Neuronal stem cell (in vitro differentiated cells): Measurements from ENCODE around the gene BCS1L.

ENCODE experiments used
- DNase-seq: peaks from one replicate; pipeline ENCODE4 v3.0.0-alpha.2; 2013; ENCODE audit warnings: low spot score
- H2AFZ ChIP-seq: one replicate; pipeline ENCODE4 v1.6.1; 2013; ENCODE audit warnings: mild to moderate bottlenecking, low read length, inconsistent platforms
- H2AK5ac ChIP-seq: 2 replicates; pipeline ENCODE4 v1.6.1; 2013; ENCODE audit warnings: low read depth, mild to moderate bottlenecking, inconsistent platforms, low read length, moderate library complexity, mixed read lengths
- H2BK120ac ChIP-seq: 2 replicates; pipeline ENCODE4 v1.6.1; 2013; ENCODE audit warnings: low read depth, mild to moderate bottlenecking, inconsistent platforms, low read length, moderate library complexity, mixed read lengths
- H2BK12ac ChIP-seq: one replicate; pipeline ENCODE4 v1.6.1; 2013; ENCODE audit warnings: low read length, inconsistent platforms
- H2BK15ac ChIP-seq: 2 replicates; pipeline ENCODE4 v1.6.1; 2013; ENCODE audit warnings: mild to moderate bottlenecking, low read length, inconsistent platforms, mixed read lengths
- H2BK5ac ChIP-seq: one replicate; pipeline ENCODE4 v1.6.1; 2013; ENCODE audit warnings: inconsistent platforms, mild to moderate bottlenecking, low read length, moderate library complexity
- H3K14ac ChIP-seq: one replicate; pipeline ENCODE4 v1.6.1; 2013; ENCODE audit warnings: low read length, inconsistent platforms
- H3K18ac ChIP-seq: 2 replicates; pipeline ENCODE4 v1.6.1; 2013; ENCODE audit warnings: low read length, inconsistent platforms
- H3K23ac ChIP-seq: 2 replicates; pipeline ENCODE4 v1.6.1; 2013; ENCODE audit warnings: low read depth, mild to moderate bottlenecking, mixed read lengths, low read length, inconsistent platforms; ENCODE audit not compliant: poor library complexity
- H3K27ac ChIP-seq: replicated peaks from 3 replicates; pipeline ENCODE4 v1.5.1; 2013; ENCODE audit warnings: low read length, inconsistent platforms
- H3K27me3 ChIP-seq, 3 experiments: 2 replicates each; pipeline ENCODE4 v1.6.1; 2013; ENCODE audit warnings: low read length in 3 of 3, mild to moderate bottlenecking in 2 of 3, inconsistent platforms in 1 of 3, low read depth in 1 of 3, mixed read lengths in 1 of 3, moderate library complexity in 1 of 3; ENCODE audit not compliant: control insufficient read depth in 3 of 3, insufficient read depth in 3 of 3
- H3K36me3 ChIP-seq, 2 donors: replicated peaks in 1 of 2; 2 replicates each; pipeline ENCODE4 v1.6.1; 2013; ENCODE audit warnings: low read length in 2 of 2; ENCODE audit not compliant: control insufficient read depth in 2 of 2, insufficient read depth in 2 of 2
- H3K4ac ChIP-seq: 2 replicates; pipeline ENCODE4 v1.6.1; 2013; ENCODE audit warnings: inconsistent platforms, mild to moderate bottlenecking, low read length, moderate library complexity
- H3K4me1 ChIP-seq, 2 donors: 1 replicate in 1 of 2; 2 replicates in 1 of 2; pipeline ENCODE4 v1.6.1; 2013; ENCODE audit warnings: low read length in 2 of 2, low read depth in 1 of 2; ENCODE audit not compliant: control insufficient read depth in 2 of 2, insufficient read depth in 1 of 2
- H3K4me2 ChIP-seq: one replicate; pipeline ENCODE4 v1.6.1; 2013; ENCODE audit warnings: mild to moderate bottlenecking, low read length, inconsistent platforms; ENCODE audit not compliant: insufficient read depth, poor library complexity, severe bottlenecking
- H3K4me3 ChIP-seq, 2 donors: 2 replicates each; pipeline ENCODE4 v1.5.1; 2013; ENCODE audit warnings: low read length in 2 of 2, mild to moderate bottlenecking in 2 of 2, inconsistent platforms in 1 of 2, moderate library complexity in 1 of 2
- H3K79me1 ChIP-seq: one replicate; pipeline ENCODE4 v1.6.1; 2013; ENCODE audit warnings: low read depth, mild to moderate bottlenecking, inconsistent platforms, low read length, moderate library complexity
- H3K9ac ChIP-seq: one replicate; pipeline ENCODE4 v1.6.1; 2013; ENCODE audit warnings: mild to moderate bottlenecking, low read depth, low read length, inconsistent platforms; ENCODE audit not compliant: poor library complexity
- H3K9me3 ChIP-seq, 2 donors: replicated peaks in 1 of 2; 2 replicates each; pipeline versions ENCODE3 to v1.6.1; 2013; ENCODE audit warnings: low read length in 2 of 2, mild to moderate bottlenecking in 2 of 2, inconsistent platforms in 1 of 2, low read depth in 1 of 2, mixed read lengths in 1 of 2, moderate library complexity in 1 of 2; ENCODE audit not compliant: control insufficient read depth in 2 of 2, insufficient read depth in 1 of 2
- H4K8ac ChIP-seq: one replicate; pipeline ENCODE4 v1.6.1; 2013; ENCODE audit warnings: low read depth, mild to moderate bottlenecking, inconsistent platforms, low read length, moderate library complexity
- H4K91ac ChIP-seq: one replicate; pipeline ENCODE4 v1.6.1; 2013; ENCODE audit warnings: low read length, low read depth, mild to moderate bottlenecking, inconsistent platforms; ENCODE audit not compliant: poor library complexity
- whole genome bisulfite sequencing, 2 donors: extraction: QIAGEN DNeasy Blood & Tissue Kit; methylation state at CpG; one replicate each; pipeline ENCODE4 v1.1.7; 2013; ENCODE audit warnings: missing lambda C conversion rate in 2 of 2, mixed read lengths in 1 of 2; ENCODE audit not compliant: insufficient read length in 2 of 2, insufficient replicate concordance in 1 of 2; ENCODE audit errors: extremely low coverage in 2 of 2; 5-methylcytosine and 5-hydroxymethylcytosine counted together

Gene BCS1L

DNA sequence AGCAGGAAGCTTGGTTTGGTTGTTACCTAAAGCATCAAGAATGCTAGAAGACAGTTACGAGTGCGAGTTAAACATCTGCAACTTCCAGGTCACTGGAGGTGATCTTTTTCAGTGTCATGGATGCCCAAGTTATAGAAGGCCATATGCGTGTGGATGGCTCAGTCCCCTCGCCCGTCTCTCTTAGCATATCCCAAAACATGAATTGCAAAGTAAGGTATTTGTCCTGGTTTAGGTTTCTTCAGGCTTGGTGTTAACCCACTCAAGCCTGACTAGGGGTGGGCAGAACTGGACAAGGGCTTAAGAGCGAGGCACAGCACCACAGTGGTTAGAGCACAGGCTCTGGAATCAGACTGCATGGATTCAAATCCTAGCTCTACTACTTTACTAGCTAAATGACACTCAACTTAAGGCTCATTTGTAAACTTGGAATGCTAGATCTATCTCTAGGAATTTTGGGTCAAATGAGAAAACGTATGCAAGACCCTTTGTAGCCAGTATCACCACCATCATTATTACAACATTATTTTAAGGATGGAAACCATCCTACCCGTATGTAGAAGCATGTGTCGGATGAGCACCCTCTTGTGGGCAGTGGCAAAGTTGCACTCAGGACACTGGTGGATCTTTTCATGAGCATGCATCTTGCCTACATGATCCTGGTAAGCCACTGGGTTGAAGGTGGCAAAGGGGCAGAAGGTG is 11.2 kb upstream of the BCS1L start:
- H3K9me3 ChIP-seq = no peaks in the 10 kb centered on the region
- H3K4ac ChIP-seq = no peak overlapping the region
- H3K4me1 ChIP-seq = no peaks in the 10 kb centered on the region
- H3K27me3 ChIP-seq = no peaks in the 10 kb centered on the region
- no peak overlapping the region for H3K4me3 ChIP-seq
- no peak overlapping the region for H2AK5ac ChIP-seq
- H4K8ac ChIP-seq = no peak overlapping the region
- H2BK12ac ChIP-seq = no peak overlapping the region
- DNase-seq = peak; percentile 35
- no peak overlapping the region for H3K23ac ChIP-seq
- no CpG with 5 or more reads among the region's 9 CpGs for WGBS, 2 donors
- no peak overlapping the region for H2BK15ac ChIP-seq
- no peak overlapping the region for H2BK120ac ChIP-seq
- peaks cover 3% of the 10 kb centered on the region for H3K79me1 ChIP-seq
- H3K9ac ChIP-seq = no peak overlapping the region
- H2AFZ ChIP-seq = no peak overlapping the region
- H3K4me2 ChIP-seq = no peak overlapping the region
- no peak overlapping the region for H3K27ac ChIP-seq
- no peak overlapping the region for H3K14ac ChIP-seq
- H3K36me3 ChIP-seq = peaks cover 58 to 97% of the 10 kb centered on the region in 2 donors
- no peak overlapping the region for H2BK5ac ChIP-seq
- no peak overlapping the region for H3K18ac ChIP-seq
- no peak overlapping the region for H4K91ac ChIP-seq

- no peak overlapping the region for H3K18ac ChIP-seq
- no peak overlapping the region for H2AFZ ChIP-seq
Observed at GRCh38 chr2:218648787-218649100, 10.7 kb upstream of the BCS1L start.

DNA sequence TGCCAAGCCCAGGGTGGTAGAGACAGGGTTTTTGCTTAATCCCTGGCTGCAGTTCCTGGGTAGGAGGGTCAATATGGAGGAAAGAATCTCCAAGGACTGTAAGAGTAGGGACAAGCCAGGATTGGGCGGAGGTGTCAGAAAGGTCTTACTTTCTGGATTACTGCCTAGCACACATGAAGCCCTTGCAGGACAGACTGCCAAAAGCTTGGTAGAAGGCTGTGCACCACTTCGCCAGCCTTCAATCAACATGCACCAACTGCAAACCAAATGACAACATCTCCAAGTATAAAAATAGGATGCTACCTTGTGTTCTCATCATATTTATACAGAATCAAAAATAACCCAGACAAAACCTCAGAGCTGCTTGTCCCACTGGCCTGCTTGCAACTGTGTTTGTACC is 3.7 kb upstream of the BCS1L start:
- H3K27ac ChIP-seq = no peak overlapping the region
- H3K4me3 ChIP-seq = no peak overlapping the region
- no peak for DNase-seq
- peaks cover 31 to 76% of the 10 kb centered on the region in 2 donors for H3K36me3 ChIP-seq
- H3K79me1 ChIP-seq = peaks cover 4% of the 10 kb centered on the region
- no peak overlapping the region for H2BK120ac ChIP-seq
- no peak overlapping the region for H3K23ac ChIP-seq
- H3K4ac ChIP-seq = no peak overlapping the region
- H2BK12ac ChIP-seq = no peak overlapping the region
- H4K8ac ChIP-seq = no peak overlapping the region
- WGBS, 2 donors = no CpG with 5 or more reads among the region's 2 CpGs
- H3K9ac ChIP-seq = no peak overlapping the region
- H3K27me3 ChIP-seq = no peaks in the 10 kb centered on the region
- H3K14ac ChIP-seq = no peak overlapping the region
- H3K4me2 ChIP-seq = no peak overlapping the region
- H2BK15ac ChIP-seq = no peak overlapping the region
- no peak overlapping the region for H2AFZ ChIP-seq
- no peaks in the 10 kb centered on the region for H3K9me3 ChIP-seq
- H3K18ac ChIP-seq = no peak overlapping the region
- H2AK5ac ChIP-seq = no peak overlapping the region
- no peak overlapping the region for H4K91ac ChIP-seq
- peaks cover 3 to 4% of the 10 kb centered on the region in 2 donors for H3K4me1 ChIP-seq
- no peak overlapping the region for H2BK5ac ChIP-seq

More at GRCh38 chr2:218648787-218649100, 10.7 kb upstream of the BCS1L start:
- H2BK15ac ChIP-seq = no peak overlapping the region
- H2BK5ac ChIP-seq = no peak overlapping the region
- no peak overlapping the region for H3K4me3 ChIP-seq
- H3K27ac ChIP-seq = no peak overlapping the region
- H3K4ac ChIP-seq = no peak overlapping the region
- DNase-seq = no peak
- H3K4me2 ChIP-seq = no peak overlapping the region
- no peak overlapping the region for H3K14ac ChIP-seq
- no peak overlapping the region for H3K9ac ChIP-seq
- H3K23ac ChIP-seq = no peak overlapping the region
- H3K4me1 ChIP-seq = no peaks in the 10 kb centered on the region
- H4K91ac ChIP-seq = no peak overlapping the region
- no peak overlapping the region for H2BK12ac ChIP-seq
- H2BK120ac ChIP-seq = no peak overlapping the region
- WGBS, 2 donors = no CpG with 5 or more reads among the region's 11 CpGs
- H4K8ac ChIP-seq = no peak overlapping the region
- no peaks in the 10 kb centered on the region for H3K27me3 ChIP-seq
- no peak overlapping the region for H2AK5ac ChIP-seq
- H3K9me3 ChIP-seq = no peaks in the 10 kb centered on the region
- peaks cover 3% of the 10 kb centered on the region for H3K79me1 ChIP-seq
- peaks cover 55 to 97% of the 10 kb centered on the region in 2 donors for H3K36me3 ChIP-seq

DNA sequence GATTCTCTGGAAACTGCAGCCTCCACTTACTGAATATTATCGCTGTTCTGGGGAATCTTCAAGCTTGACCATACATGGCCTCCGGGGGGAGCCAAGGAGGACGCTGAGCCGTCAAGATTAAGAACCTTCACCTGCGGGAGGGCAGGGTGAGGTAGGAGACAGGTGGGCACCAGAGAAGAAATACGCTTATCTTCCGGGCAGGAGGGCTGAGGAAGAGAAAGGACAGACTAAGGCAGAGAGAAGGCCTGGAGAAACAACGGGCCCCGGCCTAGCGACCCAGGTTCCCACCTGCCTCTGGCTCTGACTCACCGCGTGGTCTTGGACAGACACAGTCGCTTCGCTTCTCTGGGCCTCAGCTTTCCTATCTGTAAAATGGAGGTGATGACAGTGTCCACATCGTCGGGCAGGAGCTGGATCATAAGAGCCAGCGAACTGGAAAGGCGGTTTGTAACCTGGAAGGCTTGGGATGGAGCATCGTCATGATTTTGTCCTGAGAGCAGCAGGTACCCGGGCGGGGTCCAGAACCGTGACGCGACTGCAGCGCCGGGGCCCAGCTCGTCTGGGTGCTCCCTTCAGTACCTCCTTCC is 719 bp upstream of the BCS1L start:
- no peak overlapping the region for H2BK15ac ChIP-seq
- DNase-seq = peak; percentile 31
- H2BK12ac ChIP-seq = no peak overlapping the region
- no peak overlapping the region for H3K14ac ChIP-seq
- no peak overlapping the region for H2AK5ac ChIP-seq
- H3K36me3 ChIP-seq = peaks cover 40 to 77% of the 10 kb centered on the region in 2 donors
- H2AFZ ChIP-seq = peak overlapping the region; percentile 98
- H3K4me1 ChIP-seq = peaks cover 3 to 4% of the 10 kb centered on the region in 2 donors
- peak overlapping the region; percentile 69 for H3K27ac ChIP-seq
- no peak overlapping the region for H2BK120ac ChIP-seq
- H4K91ac ChIP-seq = no peak overlapping the region
- H3K27me3 ChIP-seq = no peaks in the 10 kb centered on the region
- no CpG with 5 or more reads among the region's 27 CpGs for WGBS, 2 donors
- H3K79me1 ChIP-seq = peaks cover 4% of the 10 kb centered on the region
- no peak overlapping the region for H2BK5ac ChIP-seq
- peak overlapping the region; percentile 86 to 92 for H3K4me3 ChIP-seq
- H3K23ac ChIP-seq = peak overlapping the region; percentile 17
- peak overlapping the region; percentile 79 for H3K9ac ChIP-seq
- H3K9me3 ChIP-seq = no peaks in the 10 kb centered on the region
- H4K8ac ChIP-seq = no peak overlapping the region
- peak overlapping the region; percentile 93 for H3K4me2 ChIP-seq
- H3K18ac ChIP-seq = peak overlapping the region; percentile 76
- no peak overlapping the region for H3K4ac ChIP-seq
